Adrenal gland (tissue), 5 donors: ENCODE measurements around the gene CYP27B1.

ENCODE experiments used
- POLR2A ChIP-seq, 2 donors: fragments of 450-650 bp; IDR thresholded peaks; one replicate each; pipeline ENCODE4 v1.6.1; 2017; ENCODE audit warnings: antibody characterized with exemption in 2 of 2, mild to moderate bottlenecking in 2 of 2, moderate library complexity in 1 of 2
- TF ChIP-seq, protein P1 (sequence below), 6 experiments: fragments of 450-650 bp in 4 of 6; fragments of 200-600 bp in 2 of 6; sonication (generic) in 1 of 6; IDR thresholded peaks; 1 replicate in 5 of 6; 2 replicates in 1 of 6; pipeline versions ENCODE4 v1.5.1 to v1.8.0; 2016 to 2021; ENCODE audit warnings: antibody characterized with exemption in 6 of 6, mild to moderate bottlenecking in 2 of 6, moderate library complexity in 1 of 6
- donor health status: DM: no; HTN: no; CAD: no.

DNA sequence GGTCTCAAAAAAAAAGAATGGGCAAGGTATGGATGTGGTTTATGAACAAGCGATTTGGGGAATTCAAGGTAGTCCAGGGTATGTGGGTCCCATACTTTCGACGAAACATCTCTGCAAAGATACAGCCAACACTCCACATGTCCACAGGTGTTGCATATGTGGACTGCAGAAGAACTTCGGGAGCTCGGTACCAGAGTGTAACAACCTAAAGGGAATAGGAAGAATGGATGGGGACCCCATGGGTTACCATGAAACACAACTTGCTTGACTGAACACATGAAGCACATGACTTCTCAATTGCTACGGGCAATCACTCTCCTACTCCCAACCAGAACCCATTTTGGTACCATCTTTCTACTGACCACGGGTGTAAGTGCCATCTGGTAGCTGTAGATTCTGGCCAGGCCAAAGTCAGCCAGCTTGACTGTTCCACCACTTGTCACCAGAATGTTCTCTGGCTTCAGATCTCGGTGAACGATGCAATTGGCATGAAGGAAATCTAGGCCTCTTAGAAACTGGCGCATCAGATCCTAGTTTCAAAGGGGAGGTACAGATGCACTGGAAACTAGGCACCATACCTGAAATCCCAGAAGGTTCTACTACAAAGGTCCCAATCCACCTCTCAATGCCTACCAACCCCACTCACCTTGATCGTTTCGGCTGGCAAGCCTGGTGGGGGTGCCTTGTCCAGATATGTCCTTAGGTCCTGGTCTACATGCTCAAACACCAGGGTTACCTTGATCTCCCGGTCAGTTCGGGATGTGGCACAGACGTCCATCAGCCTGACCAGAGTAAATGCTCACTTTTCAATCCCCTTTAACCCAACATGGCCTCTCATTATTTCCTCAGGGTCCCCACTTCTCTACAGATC is 16.1 kb downstream of the CYP27B1 start:
- TF ChIP-seq POLR2A (IDR thresholded peaks at IDR 0.05): no peak
- TF ChIP-seq, protein P1, sequence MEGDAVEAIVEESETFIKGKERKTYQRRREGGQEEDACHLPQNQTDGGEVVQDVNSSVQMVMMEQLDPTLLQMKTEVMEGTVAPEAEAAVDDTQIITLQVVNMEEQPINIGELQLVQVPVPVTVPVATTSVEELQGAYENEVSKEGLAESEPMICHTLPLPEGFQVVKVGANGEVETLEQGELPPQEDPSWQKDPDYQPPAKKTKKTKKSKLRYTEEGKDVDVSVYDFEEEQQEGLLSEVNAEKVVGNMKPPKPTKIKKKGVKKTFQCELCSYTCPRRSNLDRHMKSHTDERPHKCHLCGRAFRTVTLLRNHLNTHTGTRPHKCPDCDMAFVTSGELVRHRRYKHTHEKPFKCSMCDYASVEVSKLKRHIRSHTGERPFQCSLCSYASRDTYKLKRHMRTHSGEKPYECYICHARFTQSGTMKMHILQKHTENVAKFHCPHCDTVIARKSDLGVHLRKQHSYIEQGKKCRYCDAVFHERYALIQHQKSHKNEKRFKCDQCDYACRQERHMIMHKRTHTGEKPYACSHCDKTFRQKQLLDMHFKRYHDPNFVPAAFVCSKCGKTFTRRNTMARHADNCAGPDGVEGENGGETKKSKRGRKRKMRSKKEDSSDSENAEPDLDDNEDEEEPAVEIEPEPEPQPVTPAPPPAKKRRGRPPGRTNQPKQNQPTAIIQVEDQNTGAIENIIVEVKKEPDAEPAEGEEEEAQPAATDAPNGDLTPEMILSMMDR (IDR thresholded peaks at IDR 0.05): no peak
